GM19452 (cell line): ENCODE measurements around the gene DNAJB4.
"Not testable (repeated sequence)": the region's sequence is repeated elsewhere in the genome, so short reads cannot be mapped to it uniquely, and the experiment has no call there.

Source experiments
- ATAC-seq: cut with Tn5 transposase; IDR thresholded peaks from one replicate; pipeline ENCODE4 v1.9.1; 2021; ENCODE audit not compliant: unreplicated experiment

Gene DNAJB4

GRCh38 chr1:78061825-78062523 is 57.2 kb downstream of the DNAJB4 start:
- ATAC-seq: no peak

- ATAC-seq: not testable (repeated sequence)
Measured at GRCh38 chr1:78064886-78065285, 60.1 kb downstream of the DNAJB4 start.
